K562 (cell line): ENCODE measurements around the gene NPNT.

Source experiments
- CHD4 ChIP-seq: fragments of 200-600 bp; sonication (generic); IDR thresholded peaks from 3 replicates; pipeline ENCODE4 v1.6.1; 2012; ENCODE audit warnings: low read depth, mild to moderate bottlenecking, mixed read lengths, low read length, inconsistent platforms; ENCODE audit not compliant: insufficient read depth, insufficient replicate concordance, poor library complexity, severe bottlenecking
- CTCF ChIP-seq, 3 experiments: IDR thresholded peaks in 2 of 3; conservative IDR thresholded peaks in 1 of 3; 2 replicates each; pipeline ENCODE4 v1.5.1; 2011 to 2012; ENCODE audit warnings: low read length in 3 of 3, mild to moderate bottlenecking in 3 of 3, control low read depth in 2 of 3, improper control_type of control experiment in 1 of 3, inconsistent platforms in 1 of 3, low read depth in 1 of 3, mixed read lengths in 1 of 3, moderate library complexity in 1 of 3; ENCODE audit not compliant: insufficient read depth in 2 of 3
- EZH2 ChIP-seq: IDR thresholded peaks from 2 replicates; pipeline ENCODE4 v1.6.1; 2012; ENCODE audit warnings: low read depth, mild to moderate bottlenecking, inconsistent platforms, low read length, borderline replicate concordance
- FOXJ3 ChIP-seq: sonication (generic); formaldehyde crosslinking; IDR thresholded peaks from 2 replicates; pipeline ENCODE4 v1.4.0; 2020; ENCODE audit warnings: mild to moderate bottlenecking, missing genetic modification reagents
- HDAC6 ChIP-seq: IDR thresholded peaks from 2 replicates; pipeline ENCODE4 v1.6.1; 2012; ENCODE audit warnings: low read depth, mild to moderate bottlenecking, control low read depth, inconsistent platforms, low read length, moderate library complexity
- IRF2 ChIP-seq: sonication (generic); formaldehyde crosslinking; IDR thresholded peaks from 2 replicates; pipeline ENCODE4 v1.8.1; 2022; ENCODE audit warnings: mild to moderate bottlenecking, missing genetic modification reagents
- MYNN ChIP-seq, 2 experiments: sonication (generic); formaldehyde crosslinking in 1 of 2; IDR thresholded peaks; 2 replicates each; pipeline versions ENCODE4 v1.5.0 to v1.6.1; 2016 to 2020; ENCODE audit warnings: antibody characterized with exemption in 1 of 2, missing genetic modification reagents in 1 of 2
- NFYB ChIP-seq: IDR thresholded peaks from 2 replicates; pipeline ENCODE4 v1.6.1; 2011; ENCODE audit warnings: mild to moderate bottlenecking, moderate library complexity; ENCODE audit not compliant: insufficient read length; ENCODE audit errors: extremely low read depth
- PPARD ChIP-seq: fragments of 250-450 bp; sonication (Bioruptor Pico); IDR thresholded peaks from 2 replicates; pipeline ENCODE4 v1.8.0; 2022; ENCODE audit warnings: inconsistent platforms, mild to moderate bottlenecking, moderate library complexity
- UBTF ChIP-seq, 2 experiments: IDR thresholded peaks; 2 replicates each; pipeline ENCODE4 v1.6.1; 2012; ENCODE audit warnings: improper control_type of control experiment in 2 of 2, low read depth in 2 of 2, low read length in 2 of 2, borderline replicate concordance in 1 of 2
- ZBTB33 ChIP-seq: sonication (generic); formaldehyde crosslinking; IDR thresholded peaks from 2 replicates; pipeline ENCODE4 v1.8.1; 2023; ENCODE audit warnings: mild to moderate bottlenecking, missing genetic modification reagents
- ZNF655 ChIP-seq: fragments of 250-450 bp; sonication (Bioruptor Pico); IDR thresholded peaks from 2 replicates; pipeline ENCODE4 v1.5.0; 2021
- ZNF717 ChIP-seq: fragments of 250-450 bp; sonication (Bioruptor Pico); IDR thresholded peaks from 2 replicates; pipeline ENCODE4 v1.5.0; 2021
- ZNF76 ChIP-seq: fragments of 250-450 bp; sonication (Bioruptor Pico); IDR thresholded peaks from 2 replicates; pipeline ENCODE4 v1.4.0; 2020; ENCODE audit warnings: mild to moderate bottlenecking, moderate library complexity, borderline replicate concordance

GRCh38 chr4:105917171-105917685 lies 22.0 kb downstream of the NPNT start:
- TF ChIP-seq CHD4 (no peak), EZH2 (no peak), HDAC6 (no peak), NFYB (no peak), UBTF (IDR thresholded peaks at IDR 0.05; ENCODE audit: borderline replicate concordance in 1 of 2, low read depth in 2 of 2, low read length in 2 of 2) (no peak), ZNF717 (CRISPR knock-in tag) (no peak), FOXJ3 (no peak), MYNN (IDR thresholded peaks at IDR 0.05) (no peak), MYNN (CRISPR knock-in tag; IDR thresholded peaks at IDR 0.05) (no peak), CTCF (IDR thresholded peaks at IDR 0.05 in 2 of 3, conservative IDR thresholded peaks at IDR 0.05 in 1 of 3; ENCODE audit: insufficient read depth in 2 of 3, low read depth in 1 of 3, low read length in 3 of 3) (no peak), ZNF655 (no peak), ZBTB33 (no peak), ZNF76 (no peak), PPARD (CRISPR knock-in tag) (no peak), IRF2 (no peak)
